Motor neuron (in vitro differentiated cells): ENCODE data around the gene SFMBT2. TPM values are rescaled to one million over a fixed set of nuclear protein-coding genes. Genes with fewer than 3 reads are reported as not detected.
"Not testable (repeated sequence)": the region's sequence is repeated elsewhere in the genome, so short reads cannot be mapped to it uniquely, and the experiment has no call there.

ENCODE experiments used
- ATAC-seq, 8 experiments: fragments of 200-7000 bp; cut with Tn5 transposase; replicated peaks in 6 of 8; 2 replicates each; pipeline ENCODE4 v1.8.0; 2021; ENCODE audit warnings: mild to moderate bottlenecking in 8 of 8, moderate library complexity in 8 of 8
- H3K27ac ChIP-seq, 2 donors: fragments of 250-450 bp; sonication (Bioruptor Pico); 2 replicates each; pipeline ENCODE4 v1.9.0; 2021; ENCODE audit warnings: antibody characterized with exemption in 2 of 2, mild to moderate bottlenecking in 2 of 2, moderate library complexity in 1 of 2
- H3K4me1 ChIP-seq, 2 donors: fragments of 250-450 bp; sonication (Bioruptor Pico); replicated peaks in 1 of 2; 2 replicates each; pipeline ENCODE4 v1.6.1; 2021; ENCODE audit warnings: antibody characterized with exemption in 2 of 2, mild to moderate bottlenecking in 2 of 2, moderate library complexity in 1 of 2
- H3K4me3 ChIP-seq, 5 donors: fragments of 250-450 bp; sonication (Bioruptor Pico); 2 replicates each; pipeline ENCODE4 v1.9.0; 2021; ENCODE audit warnings: antibody characterized with exemption in 5 of 5, mild to moderate bottlenecking in 5 of 5, moderate library complexity in 4 of 5
- WGBS, 10 experiments: fragments of 450-650 bp; shearing (Covaris generic); methylation state at CpG; one replicate each; pipeline ENCODE4 v1.0.0; 2022; 5-methylcytosine and 5-hydroxymethylcytosine counted together
- in situ Hi-C, 9 experiments: fragments of 400-800 bp; cut with MboI; loops; one replicate each; pipeline ENCODE4 v1.15.0; 2021; ENCODE audit warnings: low sequenced_read_pairs in 9 of 9, low pct_unique_long_range_greater_than_20kb in 2 of 9; ENCODE audit not compliant: unreplicated experiment in 9 of 9
- total RNA-seq, 8 experiments: library from RNA; unstranded; fragments of 300-600 nt; gene quantifications; 2 replicates each; pipeline versions ENCODE4 v1.2.3 to v1.2.4, GENCODE V29; 2022

Gene SFMBT2
- total RNA-seq, 8 experiments from 2014 or later = 0.15 to 16.5 (median 11.9) TPM

- H3K4me3 ChIP-seq, ATAC-seq, in situ Hi-C loops, H3K4me1 ChIP-seq, H3K27ac ChIP-seq: not testable (repeated sequence)
- 43 to 100% (median 90%) methylated on average over 1 to 5 of the region's 6 CpGs; no CpG with 5 or more reads in 3 of the 10 experiments for WGBS, 10 experiments
Measured at GRCh38 chr10:7390689-7391110, 20.1 kb downstream of the SFMBT2 start.

GRCh38 chr10:7389844-7390243 is 21.0 kb downstream of the SFMBT2 start:
- no peak overlapping the region for H3K27ac ChIP-seq
- H3K4me1 ChIP-seq = no peaks in the 10 kb centered on the region
- H3K4me3 ChIP-seq = no peak overlapping the region
- in situ Hi-C loops = no loop called here
- WGBS, 10 experiments = 7 to 100% (median 30%) methylated on average over 1 to 3 of the region's 3 CpGs; no CpG with 5 or more reads in 3 of the 10 experiments
- ATAC-seq = no peak

- Histone ChIP-seq H3K4me1 (no peaks in the 10 kb centered on the region), H3K4me3 (no peak overlapping the region), H3K27ac (no peak overlapping the region)
- in situ Hi-C loops = no loop called here
- WGBS, 10 experiments = 7 to 100% (median 87%) methylated on average over 2 of the region's 2 CpGs
- no peak for ATAC-seq
Measured at GRCh38 chr10:7389346-7389745, 21.5 kb downstream of the SFMBT2 start.

GRCh38 chr10:7388602-7389001 is 22.2 kb downstream of the SFMBT2 start:
- in situ Hi-C loops = no loop called here
- no peaks in the 10 kb centered on the region for H3K4me1 ChIP-seq

GRCh38 chr10:7388149-7388548 is 22.7 kb downstream of the SFMBT2 start:
- H3K27ac ChIP-seq, in situ Hi-C loops, H3K4me1 ChIP-seq, H3K4me3 ChIP-seq, ATAC-seq: not testable (repeated sequence)
- WGBS, 10 experiments = 29 to 100% (median 86%) methylated on average over 1 of the region's 1 CpG; no CpG with 5 or more reads in 5 of the 10 experiments

More at GRCh38 chr10:7388602-7389001, 22.2 kb downstream of the SFMBT2 start:
- WGBS, 10 experiments = 61 to 100% (median 85%) methylated on average over 2 to 4 of the region's 4 CpGs; no CpG with 5 or more reads in 2 of the 10 experiments
- no peak overlapping the region for H3K27ac ChIP-seq
- no peak for ATAC-seq
- H3K4me3 ChIP-seq = no peak overlapping the region

GRCh38 chr10:7385114-7385513 is 25.7 kb downstream of the SFMBT2 start:
- Histone ChIP-seq H3K27ac (no peak overlapping the region), H3K4me3 (no peak overlapping the region), H3K4me1 (no peaks in the 10 kb centered on the region)
- in situ Hi-C loops = no loop called here
- WGBS, 10 experiments = 0 to 100% (median 46%) methylated on average over 1 to 5 of the region's 7 CpGs; no CpG with 5 or more reads in 2 of the 10 experiments
- no peak for ATAC-seq

DNA sequence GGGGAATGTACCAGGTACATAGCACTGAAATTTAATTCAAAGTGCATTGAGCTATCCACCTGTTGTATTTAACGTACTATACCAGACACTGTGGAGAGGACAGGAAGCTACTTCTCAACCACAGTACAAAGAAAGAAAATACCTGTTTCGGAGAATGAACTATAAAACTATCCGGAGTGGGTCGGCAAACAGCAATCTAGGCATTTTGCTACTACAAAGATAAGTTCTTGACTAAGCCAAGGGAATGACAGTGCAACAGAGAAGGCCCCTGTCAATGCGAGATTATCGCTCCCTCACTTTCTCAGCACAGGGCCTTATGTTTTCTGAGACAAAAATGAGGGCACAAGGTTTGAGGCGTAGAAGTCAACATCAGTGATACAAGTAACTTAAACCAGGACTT is 27.4 kb downstream of the SFMBT2 start:
- 20 to 100% (median 89%) methylated on average over 1 to 7 of the region's 7 CpGs for WGBS, 10 experiments

GRCh38 chr10:7380704-7381241 is 30.1 kb downstream of the SFMBT2 start:
- Histone ChIP-seq H3K27ac (no peak overlapping the region), H3K4me3 (no peak overlapping the region), H3K4me1 (no peaks in the 10 kb centered on the region)
- no peak for ATAC-seq
- in situ Hi-C loops = no loop called here
- WGBS, 10 experiments = 92 to 100% methylated on average over 1 to 5 of the region's 5 CpGs; no CpG with 5 or more reads in 8 of the 10 experiments

More for the DNA sequence above, 27.4 kb downstream of the SFMBT2 start:
- H3K4me3 ChIP-seq = no peak overlapping the region
- H3K27ac ChIP-seq = no peak overlapping the region
- in situ Hi-C loops = no loop called here
- H3K4me1 ChIP-seq = no peaks in the 10 kb centered on the region
- no peak for ATAC-seq

DNA sequence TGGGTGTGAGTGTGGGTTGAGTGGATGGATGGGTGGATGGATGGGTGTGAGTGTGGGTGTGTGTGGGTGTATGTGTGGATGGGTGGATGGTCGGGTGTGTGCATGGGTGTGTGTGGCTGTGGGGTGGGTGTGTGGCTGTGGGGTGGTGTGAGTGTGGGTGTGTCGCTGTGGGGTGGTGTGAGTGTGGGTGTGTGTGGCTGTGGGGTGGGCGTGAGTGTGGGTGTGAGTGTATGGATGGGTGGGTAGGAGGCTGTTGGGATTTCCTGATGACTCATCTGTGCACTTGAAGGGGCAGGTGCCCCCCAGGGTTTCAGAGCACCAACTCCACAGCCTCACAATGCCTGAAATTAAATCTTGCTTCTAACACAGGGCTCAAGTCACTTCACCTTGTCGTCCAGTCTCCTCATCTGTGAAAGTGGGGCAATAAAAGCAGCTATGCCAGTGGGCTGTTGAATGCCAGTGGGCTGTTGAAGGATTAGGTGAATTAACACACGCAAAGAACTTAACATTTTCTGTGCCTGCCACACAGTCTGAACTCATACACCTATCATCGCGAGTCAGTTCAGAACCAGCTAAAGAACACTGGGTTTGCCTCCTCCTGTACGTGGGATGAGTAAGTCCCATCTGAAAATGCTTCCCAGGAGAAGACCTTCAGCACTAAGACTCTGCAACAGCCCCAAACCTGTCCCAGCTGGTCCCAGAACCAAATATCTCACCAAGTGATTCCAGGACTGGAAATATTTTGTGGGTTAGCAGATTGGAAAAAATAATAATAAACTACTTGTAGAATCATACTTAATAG is 32.0 kb downstream of the SFMBT2 start:
- H3K4me1 ChIP-seq = no peaks in the 10 kb centered on the region
- no peak overlapping the region for H3K27ac ChIP-seq
- H3K4me3 ChIP-seq = no peak overlapping the region
- in situ Hi-C loops = no loop called here
- ATAC-seq = no peak
- 75 to 100% (median 95%) methylated on average over 1 to 5 of the region's 8 CpGs; no CpG with 5 or more reads in 4 of the 10 experiments for WGBS, 10 experiments

GRCh38 chr10:7377614-7378248 is 33.1 kb downstream of the SFMBT2 start:
- WGBS, 10 experiments = 33 to 100% (median 93%) methylated on average over 1 to 3 of the region's 7 CpGs; no CpG with 5 or more reads in 5 of the 10 experiments
- no peak overlapping the region for H3K27ac ChIP-seq

DNA sequence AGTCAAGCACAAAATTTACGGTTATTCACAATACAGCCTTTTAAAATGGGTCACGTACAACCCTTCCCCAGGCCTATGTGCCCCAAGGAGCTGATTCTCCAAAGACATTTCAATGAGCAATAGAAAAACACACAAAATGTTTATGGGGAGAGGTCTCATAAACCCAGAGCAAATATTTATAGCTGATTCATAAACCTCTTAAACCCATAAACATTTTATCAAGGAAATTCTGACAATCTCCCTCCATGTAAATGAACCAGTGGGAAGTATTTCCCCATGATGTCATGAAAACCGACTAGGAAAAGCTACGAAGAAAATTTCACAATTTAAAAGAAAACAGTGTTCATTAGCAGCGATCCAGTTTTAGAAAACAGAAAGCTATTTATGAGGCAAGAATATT is 36.0 kb downstream of the SFMBT2 start:
- ATAC-seq = no peak
- 17 to 100% (median 88%) methylated on average over 3 to 5 of the region's 5 CpGs for WGBS, 10 experiments

More at GRCh38 chr10:7377614-7378248, 33.1 kb downstream of the SFMBT2 start:
- H3K4me1 ChIP-seq = no peaks in the 10 kb centered on the region
- ATAC-seq = no peak
- in situ Hi-C loops = no loop called here
- H3K4me3 ChIP-seq = no peak overlapping the region

GRCh38 chr10:7373039-7373438 is 37.8 kb downstream of the SFMBT2 start:
- 20 to 100% (median 92%) methylated on average over 1 to 6 of the region's 6 CpGs; no CpG with 5 or more reads in 1 of the 10 experiments for WGBS, 10 experiments
- in situ Hi-C loops = no loop called here

More for the DNA sequence above, 36.0 kb downstream of the SFMBT2 start:
- Histone ChIP-seq H3K4me1 (no peaks in the 10 kb centered on the region), H3K4me3 (no peak overlapping the region), H3K27ac (no peak overlapping the region)
- in situ Hi-C loops = no loop called here

DNA sequence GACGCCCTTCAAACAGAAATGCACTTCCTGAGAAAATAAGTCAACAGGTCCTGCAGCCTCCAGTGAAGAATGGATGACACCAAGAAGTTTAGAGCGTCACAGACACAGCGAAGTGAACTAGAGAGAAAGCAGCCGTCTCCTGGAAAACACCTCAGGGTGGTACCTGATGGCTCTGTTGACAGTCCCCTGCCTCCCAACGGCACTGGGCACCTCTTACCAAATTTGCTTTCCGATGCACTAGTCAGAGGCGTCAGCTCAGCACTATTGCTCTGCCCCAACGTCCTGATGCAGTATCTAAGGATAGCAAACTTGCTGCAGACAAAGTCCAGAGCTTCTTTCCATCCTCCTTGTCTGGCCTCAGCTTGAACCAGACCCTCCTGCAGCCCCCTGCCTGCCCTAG is 38.3 kb downstream of the SFMBT2 start:
- Histone ChIP-seq H3K4me1 (no peaks in the 10 kb centered on the region), H3K4me3 (no peak overlapping the region), H3K27ac (no peak overlapping the region)
- in situ Hi-C loops = no loop called here
- ATAC-seq = no peak
- 27 to 100% (median 86%) methylated on average over 1 to 8 of the region's 8 CpGs; no CpG with 5 or more reads in 1 of the 10 experiments for WGBS, 10 experiments

More at GRCh38 chr10:7373039-7373438, 37.8 kb downstream of the SFMBT2 start:
- ATAC-seq = no peak
- Histone ChIP-seq H3K4me1 (no peaks in the 10 kb centered on the region), H3K27ac (no peak overlapping the region), H3K4me3 (no peak overlapping the region)
